ENCODE measurements around the gene VAPB. TPM values are rescaled to one million over a fixed set of nuclear protein-coding genes. Genes with fewer than 3 reads are reported as not detected.

VAPB gene
- total RNA-seq, 1 donor from 2014 or later: 16.3 TPM

- DNase-seq (ENCODE audit: low spot score in 2 of 2): no peak
- FAIRE-seq: no peak
Measured at GRCh38 chr20:58457083-58457695, 68.2 kb downstream of the VAPB start.

GRCh38 chr20:58458342-58459057 is 69.5 kb downstream of the VAPB start:
- FAIRE-seq (no peak), DNase-seq (ENCODE audit: low spot score in 2 of 2) (no peak)

GRCh38 chr20:58459058-58459750 is 70.2 kb downstream of the VAPB start:
- FAIRE-seq: no peak

GRCh38 chr20:58461104-58461503 is 72.1 kb downstream of the VAPB start:
- DNase-seq (ENCODE audit: low spot score in 2 of 2) (no peak), FAIRE-seq (no peak)

More at GRCh38 chr20:58459058-58459750, 70.2 kb downstream of the VAPB start:
- DNase-seq (ENCODE audit: low spot score in 2 of 2): no peak

- FAIRE-seq (no peak), DNase-seq (ENCODE audit: low spot score in 2 of 2) (no peak)
Measured at GRCh38 chr20:58461899-58462298, 72.9 kb downstream of the VAPB start.

- no peak for DNase-seq (ENCODE audit: low spot score in 2 of 2)
- FAIRE-seq: no peak
Measured at GRCh38 chr20:58463256-58463655, 74.2 kb downstream of the VAPB start.

GRCh38 chr20:58464838-58465237 is 75.8 kb downstream of the VAPB start:
- FAIRE-seq (no peak), DNase-seq (ENCODE audit: low spot score in 2 of 2) (no peak)

GRCh38 chr20:58466095-58466708 is 77.2 kb downstream of the VAPB start:
- FAIRE-seq: no peak

GRCh38 chr20:58466729-58467571 is 77.9 kb downstream of the VAPB start:
- DNase-seq (ENCODE audit: low spot score in 2 of 2): no peak
- no peak for FAIRE-seq

More at GRCh38 chr20:58466095-58466708, 77.2 kb downstream of the VAPB start:
- no peak for DNase-seq (ENCODE audit: low spot score in 2 of 2)

- no peak for FAIRE-seq
- DNase-seq (ENCODE audit: low spot score in 2 of 2): no peak
Measured at GRCh38 chr20:58467572-58468527, 78.8 kb downstream of the VAPB start.

- FAIRE-seq (no peak), DNase-seq (ENCODE audit: low spot score in 2 of 2) (no peak)
Measured at GRCh38 chr20:58469616-58470015, 80.6 kb downstream of the VAPB start.

GRCh38 chr20:58470336-58471192 is 81.5 kb downstream of the VAPB start:
- FAIRE-seq: no peak

GRCh38 chr20:58471193-58472164 is 82.5 kb downstream of the VAPB start:
- FAIRE-seq: no peak
- DNase-seq (ENCODE audit: low spot score in 2 of 2): no peak

More at GRCh38 chr20:58470336-58471192, 81.5 kb downstream of the VAPB start:
- no peak for DNase-seq (ENCODE audit: low spot score in 2 of 2)

- FAIRE-seq (no peak), DNase-seq (ENCODE audit: low spot score in 2 of 2) (no peak)
Measured at GRCh38 chr20:58472273-58473018, 83.4 kb downstream of the VAPB start.

- no peak for FAIRE-seq
- no peak for DNase-seq (ENCODE audit: low spot score in 2 of 2)
Measured at GRCh38 chr20:58473453-58474425, 84.7 kb downstream of the VAPB start.
